SK-N-SH (cell line): Measurements from ENCODE around the gene DCDC2B. TPM values are rescaled to one million over a fixed set of nuclear protein-coding genes. Genes with fewer than 3 reads are reported as not detected.

Experiments
- CTCF ChIA-PET: fragments of 300-600, 350-600 bp; formaldehyde crosslinking; extraction: SDS; loops from one replicate; lab custom pipeline; 2021; lab: Yijun Ruan, JAX
- POLR2A ChIA-PET: fragments of 350-600 bp; sonication (Branson Sonifier 250); formaldehyde crosslinking; extraction: SDS; loops from one replicate; lab custom pipeline; 2020; ENCODE audit warnings: antibody characterized with exemption, inconsistent platforms; lab: Yijun Ruan, JAX
- DNase-seq: peaks from one replicate; pipeline ENCODE4 v3.0.0; 2012
- H2AFZ ChIP-seq: fragments of 200-600 bp; sonication (generic); 2 replicates; pipeline ENCODE4 v1.8.1; 2016; ENCODE audit warnings: antibody characterized with exemption, mild to moderate bottlenecking, low read depth
- H3F3A ChIP-seq: fragments of 200-600 bp; sonication (generic); replicated peaks from 2 replicates; pipeline ENCODE3; 2016; ENCODE audit warnings: antibody characterized with exemption, mild to moderate bottlenecking; ENCODE audit not compliant: insufficient read depth
- H3K27ac ChIP-seq, 2 experiments: fragments of 200-500 bp in 1 of 2; fragments of 200-600 bp in 1 of 2; sonication (Bioruptor generic) in 1 of 2; sonication (generic), shearing (Covaris generic) in 1 of 2; 2 replicates each; pipeline versions ENCODE4 v1.5.1 to v1.6.1; 2014 to 2016; ENCODE audit warnings: low read depth in 2 of 2, inconsistent platforms in 1 of 2, low read length in 1 of 2, mild to moderate bottlenecking in 1 of 2, mixed read lengths in 1 of 2
- H3K27me3 ChIP-seq: fragments of 200-600 bp; sonication (generic), shearing (Covaris generic); 2 replicates; pipeline ENCODE4 v1.6.1; 2016; ENCODE audit warnings: mixed run types; ENCODE audit not compliant: insufficient read depth
- H3K36me3 ChIP-seq, 2 experiments: fragments of 200-500 bp in 1 of 2; fragments of 200-600 bp in 1 of 2; sonication (Bioruptor generic) in 1 of 2; sonication (generic) in 1 of 2; replicated peaks in 1 of 2; 2 replicates each; pipeline versions ENCODE3 to v1.5.1; 2014 to 2016; ENCODE audit warnings: low read length in 1 of 2, mild to moderate bottlenecking in 1 of 2; ENCODE audit not compliant: insufficient read depth in 2 of 2, control insufficient read depth in 1 of 2
- H3K4me1 ChIP-seq, 2 experiments: fragments of 200-500 bp in 1 of 2; fragments of 200-600 bp in 1 of 2; sonication (Bioruptor generic) in 1 of 2; sonication (generic), shearing (Covaris generic) in 1 of 2; 2 replicates each; pipeline versions ENCODE4 v1.5.1 to v1.6.1; 2014 to 2016; ENCODE audit warnings: low read depth in 1 of 2, low read length in 1 of 2, mixed run types in 1 of 2; ENCODE audit not compliant: insufficient read depth in 2 of 2, control insufficient read depth in 1 of 2
- H3K4me2 ChIP-seq: fragments of 200-600 bp; sonication (generic), shearing (Covaris generic); 2 replicates; pipeline ENCODE4 v1.6.1; 2017; ENCODE audit warnings: mixed run types
- H3K4me3 ChIP-seq, 2 experiments: fragments of 200-500 bp in 1 of 2; fragments of 200-600 bp in 1 of 2; sonication (Bioruptor generic) in 1 of 2; sonication (generic), shearing (Covaris generic) in 1 of 2; 2 replicates each; pipeline versions ENCODE4 v1.5.1 to v1.8.1; 2014 to 2016; ENCODE audit warnings: low read depth in 2 of 2, inconsistent platforms in 1 of 2, low read length in 1 of 2, mild to moderate bottlenecking in 1 of 2, mixed read lengths in 1 of 2, moderate library complexity in 1 of 2
- H3K79me2 ChIP-seq: fragments of 200-600 bp; sonication (generic); 2 replicates; pipeline ENCODE4 v1.8.1; 2017; ENCODE audit warnings: mild to moderate bottlenecking; ENCODE audit not compliant: insufficient read depth
- H3K9ac ChIP-seq: fragments of 200-600 bp; sonication (generic); 2 replicates; pipeline ENCODE4 v1.6.1; 2017; ENCODE audit warnings: mixed run types
- H3K9me2 ChIP-seq: fragments of 200-600 bp; sonication (generic); 2 replicates; pipeline ENCODE4 v1.6.1; 2017; ENCODE audit warnings: mixed run types
- H3K9me3 ChIP-seq: fragments of 200-600 bp; sonication (generic); 2 replicates; pipeline ENCODE4 v1.6.1; 2017; ENCODE audit warnings: mixed run types, mild to moderate bottlenecking, moderate library complexity
- H4K20me1 ChIP-seq: fragments of 200-600 bp; sonication (generic); 2 replicates; pipeline ENCODE4 v1.6.1; 2017; ENCODE audit warnings: mild to moderate bottlenecking, mixed run types; ENCODE audit not compliant: insufficient read depth
- GATA2 ChIP-seq: sonication (generic); formaldehyde crosslinking; IDR thresholded peaks from 2 replicates; pipeline ENCODE4 v1.5.0; 2020; ENCODE audit warnings: mild to moderate bottlenecking, missing genetic modification reagents
- MEF2A ChIP-seq: IDR thresholded peaks from 2 replicates; pipeline ENCODE4 v1.4.0; 2012; ENCODE audit warnings: low read depth, borderline replicate concordance
- NRF1 ChIP-seq: IDR thresholded peaks from 2 replicates; pipeline ENCODE4 v1.6.1; 2012; ENCODE audit warnings: low read depth, mild to moderate bottlenecking, low read length
- POLR2AphosphoS5 ChIP-seq: IDR thresholded peaks from 2 replicates; pipeline ENCODE4 v1.6.1; 2012; ENCODE audit warnings: low read depth, low read length
- RAD21 ChIP-seq: IDR thresholded peaks from 2 replicates; pipeline ENCODE4 v1.6.1; 2012; ENCODE audit warnings: mild to moderate bottlenecking, low read length
- RFX5 ChIP-seq: IDR thresholded peaks from 2 replicates; pipeline ENCODE4 v1.6.1; 2012; ENCODE audit warnings: mild to moderate bottlenecking, improper control_type of control experiment, low read length
- RXRA ChIP-seq: IDR thresholded peaks from 2 replicates; pipeline ENCODE4 v1.4.0; 2012; ENCODE audit warnings: low read depth, mild to moderate bottlenecking, borderline replicate concordance
- SIN3A ChIP-seq: IDR thresholded peaks from 2 replicates; pipeline ENCODE4 v1.6.1; 2012; ENCODE audit warnings: low read depth, mild to moderate bottlenecking, low read length, moderate library complexity, borderline replicate concordance
- USF2 ChIP-seq: fragments of 150-350 bp; IDR thresholded peaks from 2 replicates; pipeline ENCODE4 v1.6.1; 2017; ENCODE audit warnings: antibody characterized with exemption, low read length, low read depth, borderline replicate concordance
- WGBS: methylation state at CpG from one replicate; pipeline ENCODE4 v1.1.6; 2017; ENCODE audit warnings: low lambda C conversion rate; 5-methylcytosine and 5-hydroxymethylcytosine counted together
- polyA plus RNA-seq, 3 experiments: library from polyadenylated mRNA; depleted of rRNA; stranded (reverse); fragments of >200 nt; gene quantifications; 2 replicates each; pipeline ENCODE4 v1.2.3, GENCODE V29; 2012

DCDC2B gene
- polyA plus RNA-seq, 1 of the 3 experiments (the other 2 are of a cell fraction), result not detected

- no peak for DNase-seq
- no peak overlapping the region for H3K4me2 ChIP-seq
- H3K79me2 ChIP-seq, result no peaks in the 10 kb centered on the region
- whole genome bisulfite sequencing, result 89% methylated on average over 3 of the region's 3 CpGs
- no peak overlapping the region for H2AFZ ChIP-seq
- H3K9me2 ChIP-seq, result no peaks in the 10 kb centered on the region
- no peaks in the 10 kb centered on the region for H4K20me1 ChIP-seq
- CTCF ChIA-PET, result interaction anchor here (0.6 to 1.7 kb wide), 4 partner anchors 18 to 882 kb away, joined by 3 to 10 read pairs (median 5); no protein-coding TSS in a partner anchor
- POLR2A ChIA-PET, result interaction anchor here (0.9 to 3.4 kb wide), 3 partner anchors 10 to 43 kb away, joined by 4 to 19 read pairs (median 5); partner anchors contain the start of genes DCDC2B and TXLNA
- peaks cover 22 to 30% of the 10 kb centered on the region in 2 experiments; a peak in 3 of 4 replicates for H3K4me1 ChIP-seq
- H3K9ac ChIP-seq, result no peak overlapping the region
- peaks cover 18% of the 10 kb centered on the region for H3F3A ChIP-seq
- H3K4me3 ChIP-seq, result no peak overlapping the region
- peak; percentile 37 for TF ChIP-seq POLR2AphosphoS5
- TF ChIP-seq NRF1, result no peak
- TF ChIP-seq, all 33 proteins: peak for 1
- H3K27me3 ChIP-seq, result no peaks in the 10 kb centered on the region
- peak overlapping the region in 1 of 2 experiments; percentile 91; a peak in 2 of 4 replicates for H3K27ac ChIP-seq
- H3K9me3 ChIP-seq, result no peaks in the 10 kb centered on the region
- H3K36me3 ChIP-seq, result peaks cover 28 to 47% of the 10 kb centered on the region in 2 experiments
These were observed 10.4 kb upstream of the DCDC2B start for GRCh38 chr1:32198237-32199042.

- Histone ChIP-seq H3K27ac (peak overlapping the region; percentile 77 to 91; a peak in 3 of 4 replicates), H3K9ac (no peak overlapping the region), H3K4me3 (peak overlapping the region; percentile 69 to 75; a peak in 2 of 4 replicates), H3K27me3 (no peaks in the 10 kb centered on the region), H3K9me2 (no peaks in the 10 kb centered on the region), H3K36me3 (peaks cover 21 to 44% of the 10 kb centered on the region in 2 experiments)
- POLR2A ChIA-PET, result interaction anchor here (0.6 to 2.2 kb wide), 4 partner anchors 11 to 471 kb away, joined by 3 to 15 read pairs (median 3); partner anchors contain the start of genes DCDC2B and KPNA6
- 100% methylated on average over 1 of the region's 4 CpGs for WGBS
- no peak for TF ChIP-seq RFX5
- TF ChIP-seq, all 33 proteins: peak for 0
- Histone ChIP-seq H3K79me2 (no peaks in the 10 kb centered on the region), H4K20me1 (no peaks in the 10 kb centered on the region), H2AFZ (no peak overlapping the region), H3F3A (peaks cover 18% of the 10 kb centered on the region), H3K4me2 (peak overlapping the region; percentile 75), H3K4me1 (peaks cover 22 to 30% of the 10 kb centered on the region in 2 experiments; a peak in 3 of 4 replicates), H3K9me3 (no peaks in the 10 kb centered on the region)
- no peak for DNase-seq
- CTCF ChIA-PET, result interaction anchor here (0.6 to 2.0 kb wide), 3 partner anchors 13 to 882 kb away, joined by 3 to 10 read pairs (median 6); no protein-coding TSS in a partner anchor
These were observed 9.7 kb upstream of the DCDC2B start for GRCh38 chr1:32199043-32199716.

GRCh38 chr1:32199717-32200072, 9.2 kb upstream of the DCDC2B start:
- POLR2A ChIA-PET, result interaction anchor here (0.6 to 2.2 kb wide), 6 partner anchors 10 to 471 kb away, joined by 3 to 15 read pairs (median 4); partner anchors contain the start of genes DCDC2B, KPNA6, MARCKSL1 and TXLNA
- no peaks in the 10 kb centered on the region for H4K20me1 ChIP-seq
- WGBS, result 57% methylated on average over 5 of the region's 6 CpGs
- CTCF ChIA-PET, result interaction anchor here (1.3 to 2.1 kb wide), 3 partner anchors 13 to 48 kb away, joined by 3 to 13 read pairs (median 6); partner anchors contain the start of gene FAM167B
- peaks cover 16 to 39% of the 10 kb centered on the region in 2 experiments for H3K36me3 ChIP-seq
- peak overlapping the region; percentile 75 for H3K4me2 ChIP-seq
- no peaks in the 10 kb centered on the region for H3K27me3 ChIP-seq
- H3K4me1 ChIP-seq, result peaks cover 22 to 31% of the 10 kb centered on the region in 2 experiments; a peak in 3 of 4 replicates
- no peaks in the 10 kb centered on the region for H3K79me2 ChIP-seq
- H3F3A ChIP-seq, result peaks cover 18% of the 10 kb centered on the region
- TF ChIP-seq RXRA (no peak), RAD21 (no peak), MEF2A (no peak), SIN3A (no peak), GATA2 (CRISPR knock-in tag) (no peak), USF2 (no peak)
- H3K9me2 ChIP-seq, result no peaks in the 10 kb centered on the region
- peak overlapping the region; percentile 70; the same call in 1 of the 2 replicates for H3K9ac ChIP-seq
- peak; percentile 42 for DNase-seq
- H3K9me3 ChIP-seq, result no peaks in the 10 kb centered on the region
- no peak overlapping the region for H2AFZ ChIP-seq
- H3K27ac ChIP-seq, result peak overlapping the region; percentile 77 to 91
- H3K4me3 ChIP-seq, result peak overlapping the region; percentile 69 to 75
